ENCODE data around the gene LYSMD4. TPM values are rescaled to one million over a fixed set of nuclear protein-coding genes. Genes with fewer than 3 reads are reported as not detected.
"Not testable (repeated sequence)": the region's sequence is repeated elsewhere in the genome, so short reads cannot be mapped to it uniquely, and the experiment has no call there.

The LYSMD4 gene
- total and polyA plus RNA-seq, 10 donors, result 2.5 to 13.3 (median 6.0) TPM

GRCh38 chr15:99752556-99752955 is 19.3 kb upstream of the LYSMD4 start:
- intact Hi-C loops (cut with DNase I; ENCODE audit: low total_unique reads), result loop anchor here (10.0 kb wide), 1 partner anchor 478 kb away; no protein-coding TSS in a partner anchor
- Histone ChIP-seq H3K4me1 (peaks cover 0 to 8% (median 4%) of the 10 kb centered on the region in 6 donors), H3K9me3 (no peaks in the 10 kb centered on the region), H3K4me3 (no peak overlapping the region), H3K36me3 (no peaks in the 10 kb centered on the region), H3K27me3 (replicated peaks in 1 of 7) (no peaks in the 10 kb centered on the region), H3K27ac (no peak overlapping the region)
- 72 to 88% (median 86%) methylated on average over 4 of the region's 4 CpGs for WGBS, 5 donors
- no peak for TF ChIP-seq CTCF (IDR thresholded peaks at IDR 0.05 in 8 of 11, conservative IDR thresholded peaks at IDR 0.05 in 3 of 11)
- no peak for TF ChIP-seq POLR2AphosphoS5 (IDR thresholded peaks at IDR 0.05)
- TF ChIP-seq POLR2A (IDR thresholded peaks at IDR 0.05), result no peak
- no peak for DNase-seq

GRCh38 chr15:99750326-99750725 is 17.1 kb upstream of the LYSMD4 start:
- not testable (repeated sequence) for H3K4me1 ChIP-seq; H3K9me3 ChIP-seq; DNase-seq; H3K27ac ChIP-seq; H3K27me3 ChIP-seq (replicated peaks in 1 of 7); H3K4me3 ChIP-seq; H3K36me3 ChIP-seq
- intact Hi-C loops (cut with DNase I; ENCODE audit: low total_unique reads), result loop anchor here (10.0 kb wide), 1 partner anchor 476 kb away; no protein-coding TSS in a partner anchor
- 78 to 93% (median 92%) methylated on average over 9 to 11 of the region's 11 CpGs for WGBS, 5 donors

GRCh38 chr15:99749386-99749785 is 16.1 kb upstream of the LYSMD4 start:
- TF ChIP-seq CTCF (IDR thresholded peaks at IDR 0.05 in 8 of 11, conservative IDR thresholded peaks at IDR 0.05 in 3 of 11) (no peak), POLR2A (IDR thresholded peaks at IDR 0.05) (no peak)
- H3K9me3 ChIP-seq, result no peaks in the 10 kb centered on the region
- H3K4me3 ChIP-seq, result no peak overlapping the region
- 52 to 87% (median 73%) methylated on average over 6 of the region's 6 CpGs for WGBS, 5 donors
- no peak overlapping the region for H3K27ac ChIP-seq
- no peaks in the 10 kb centered on the region for H3K27me3 ChIP-seq (replicated peaks in 1 of 7)
- no peaks in the 10 kb centered on the region for H3K36me3 ChIP-seq
- intact Hi-C loops (cut with DNase I; ENCODE audit: low total_unique reads), result no loop called here
- H3K4me1 ChIP-seq, result no peaks in the 10 kb centered on the region
- DNase-seq, result no peak

GRCh38 chr15:99745370-99746086 is 12.3 kb upstream of the LYSMD4 start:
- no peaks in the 10 kb centered on the region for H3K9me3 ChIP-seq
- no peaks in the 10 kb centered on the region for H3K27me3 ChIP-seq (replicated peaks in 1 of 7)
- 85 to 94% (median 94%) methylated on average over 9 of the region's 9 CpGs for WGBS, 5 donors
- H3K4me1 ChIP-seq, result no peaks in the 10 kb centered on the region
- no peaks in the 10 kb centered on the region for H3K36me3 ChIP-seq
- H3K27ac ChIP-seq, result no peak overlapping the region
- TF ChIP-seq POLR2A (IDR thresholded peaks at IDR 0.05) (no peak), CTCF (IDR thresholded peaks at IDR 0.05 in 8 of 11, conservative IDR thresholded peaks at IDR 0.05 in 3 of 11) (no peak), POLR2AphosphoS5 (IDR thresholded peaks at IDR 0.05) (no peak)
- intact Hi-C loops (cut with DNase I; ENCODE audit: low total_unique reads), result no loop called here
- no peak for DNase-seq
- no peak overlapping the region for H3K4me3 ChIP-seq

All from spleen (tissue), 11 donors.